Measurements from ENCODE around the gene NFIA.

The NFIA gene

DNA sequence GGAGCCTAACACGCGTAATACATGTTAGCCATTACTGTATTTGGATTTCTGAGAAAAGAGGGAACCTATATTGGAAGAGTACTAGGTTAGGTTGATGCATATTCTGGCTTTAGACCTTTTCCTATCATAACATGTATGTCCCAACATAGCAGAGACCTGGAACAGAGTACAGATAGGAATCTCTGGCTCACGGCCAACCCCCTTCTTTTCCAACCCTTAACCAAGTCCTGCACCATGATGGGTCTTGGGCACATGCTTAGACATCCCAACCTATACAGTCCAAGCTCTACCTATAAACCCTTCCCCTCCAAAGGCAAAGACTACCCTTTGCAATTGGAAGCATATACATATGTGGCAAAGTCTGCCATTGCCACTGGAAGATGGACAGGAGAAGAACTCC, 414.7 kb downstream of the NFIA start:
- DNase-seq (ENCODE audit: low read depth) = no peak
- TF ChIP-seq CTCF (IDR thresholded peaks at IDR 0.05; ENCODE audit: control insufficient read depth, insufficient read depth, low read depth, low read length, missing control alignments) = no peak
- H3K4me3 ChIP-seq (ENCODE audit: control insufficient read depth, low read depth, low read length) = no peak overlapping the region

DNA sequence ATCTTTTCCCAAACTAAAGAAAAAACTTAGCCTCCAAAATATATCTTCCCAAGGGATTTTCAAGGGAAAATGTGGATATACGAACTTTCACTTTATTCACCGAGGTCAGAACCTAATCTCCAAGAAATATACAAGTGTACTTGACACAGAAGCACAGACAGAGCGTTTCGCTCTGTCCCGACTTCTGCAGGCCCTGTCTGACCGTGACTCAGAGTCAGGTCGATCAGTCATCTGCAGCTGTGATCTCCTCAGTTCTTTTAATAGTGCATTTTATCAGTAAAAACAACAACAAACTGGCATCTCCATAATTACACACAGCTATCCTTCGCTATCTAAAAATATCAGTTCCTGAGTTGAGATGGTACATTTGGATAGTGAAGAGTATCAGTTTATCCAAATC, 416.0 kb downstream of the NFIA start:
- no peak overlapping the region for H3K4me3 ChIP-seq (ENCODE audit: control insufficient read depth, low read depth, low read length)
- no peak for TF ChIP-seq CTCF (IDR thresholded peaks at IDR 0.05; ENCODE audit: control insufficient read depth, insufficient read depth, low read depth, low read length, missing control alignments)
- DNase-seq (ENCODE audit: low read depth) = no peak

DNA sequence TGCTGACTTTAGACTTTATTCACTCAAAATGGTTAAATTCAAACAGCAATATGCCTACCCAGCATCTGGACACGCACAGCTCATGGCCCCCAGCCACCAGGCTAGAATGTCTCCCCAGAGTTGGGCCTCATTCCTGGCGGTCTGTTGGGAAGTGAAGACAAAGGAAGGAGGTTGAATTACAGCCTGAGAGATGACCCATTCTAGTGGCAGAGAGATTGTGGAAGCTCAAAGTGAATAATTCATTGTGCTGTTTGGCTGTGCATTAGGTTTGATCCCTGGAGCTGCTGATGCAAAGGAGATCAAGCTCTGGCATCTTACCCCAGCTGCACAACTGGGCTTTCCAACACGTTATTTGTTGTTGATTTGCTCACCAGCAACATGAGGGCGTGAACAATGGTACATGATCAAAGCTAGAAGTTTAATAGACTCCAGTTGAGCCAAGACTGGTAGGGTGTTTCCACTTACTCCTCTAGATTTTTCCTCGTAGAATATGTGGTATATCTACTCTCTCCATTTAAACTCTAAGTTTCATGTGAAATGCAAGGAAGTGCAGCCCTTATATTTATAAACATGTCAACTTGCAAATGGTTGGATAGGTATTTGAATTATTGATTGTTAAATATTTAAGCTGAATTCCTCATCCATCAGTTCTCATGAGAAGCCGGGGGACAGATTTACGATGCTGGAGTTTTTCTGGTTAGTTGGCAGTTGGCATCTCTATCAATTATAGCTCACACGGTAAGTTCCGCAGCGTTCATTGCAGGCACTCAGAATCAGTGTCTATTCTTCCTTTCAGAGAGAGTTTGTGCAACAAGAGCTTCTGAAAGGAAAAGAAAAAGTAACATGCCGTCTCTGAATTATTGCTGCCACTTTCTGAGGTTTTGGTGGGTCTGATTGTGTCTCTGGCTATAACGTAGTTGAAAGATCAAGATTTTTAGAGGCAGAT, 419.9 kb downstream of the NFIA start:
- no peak overlapping the region for H3K4me3 ChIP-seq (ENCODE audit: control insufficient read depth, low read depth, low read length)
- no peak for TF ChIP-seq CTCF (IDR thresholded peaks at IDR 0.05; ENCODE audit: control insufficient read depth, insufficient read depth, low read depth, low read length, missing control alignments)
- no peak for DNase-seq (ENCODE audit: low read depth)

DNA sequence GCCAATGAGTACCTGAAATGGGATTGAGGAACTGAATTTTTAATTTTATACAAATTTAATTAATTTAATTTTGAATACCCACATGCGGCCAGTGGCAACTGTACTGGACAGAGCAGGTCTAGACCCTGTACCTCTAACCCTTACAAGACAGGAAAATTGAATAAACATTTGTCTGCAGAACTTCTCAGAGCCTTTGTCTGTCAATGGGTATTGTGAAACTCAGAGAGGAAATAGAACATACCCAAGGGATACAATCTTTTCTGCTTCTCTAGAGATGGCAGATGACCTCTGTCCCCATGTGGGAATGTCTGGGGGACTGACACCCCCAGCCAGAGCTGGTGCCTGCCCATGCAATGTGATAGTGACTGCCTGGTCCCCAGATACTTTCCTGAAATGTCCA, 421.9 kb downstream of the NFIA start:
- no peak overlapping the region for H3K4me3 ChIP-seq (ENCODE audit: control insufficient read depth, low read depth, low read length)
- TF ChIP-seq CTCF (IDR thresholded peaks at IDR 0.05; ENCODE audit: control insufficient read depth, insufficient read depth, low read depth, low read length, missing control alignments) = no peak
- DNase-seq (ENCODE audit: low read depth) = no peak

DNA sequence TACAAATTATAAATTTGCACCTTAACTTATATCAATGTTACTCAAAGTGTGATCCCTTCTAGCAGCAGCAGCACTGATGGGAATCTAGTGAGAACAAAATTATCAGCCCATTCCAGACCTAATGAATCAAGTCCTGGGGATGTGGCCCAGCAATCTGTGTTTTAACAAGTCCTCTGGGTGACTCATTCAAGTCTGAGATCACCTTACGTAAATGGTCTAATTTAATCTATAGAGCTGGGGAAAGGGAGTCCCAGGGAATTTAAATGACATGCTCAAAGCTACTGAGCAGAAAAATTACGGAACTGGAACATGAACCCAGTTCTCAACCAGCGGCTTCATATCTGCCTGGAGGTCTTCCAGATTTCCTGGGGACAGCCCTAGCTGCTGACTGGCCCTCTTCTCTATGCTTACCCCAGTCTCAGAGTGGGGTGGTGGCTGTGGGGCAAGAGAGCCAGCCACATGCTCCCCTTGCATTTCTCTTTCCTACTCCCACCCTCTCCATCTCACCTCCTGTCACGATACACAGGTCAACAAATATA, 422.6 kb downstream of the NFIA start:
- no peak for DNase-seq (ENCODE audit: low read depth)
- no peak for TF ChIP-seq CTCF (IDR thresholded peaks at IDR 0.05; ENCODE audit: control insufficient read depth, insufficient read depth, low read depth, low read length, missing control alignments)
- no peak overlapping the region for H3K4me3 ChIP-seq (ENCODE audit: control insufficient read depth, low read depth, low read length)

DNA sequence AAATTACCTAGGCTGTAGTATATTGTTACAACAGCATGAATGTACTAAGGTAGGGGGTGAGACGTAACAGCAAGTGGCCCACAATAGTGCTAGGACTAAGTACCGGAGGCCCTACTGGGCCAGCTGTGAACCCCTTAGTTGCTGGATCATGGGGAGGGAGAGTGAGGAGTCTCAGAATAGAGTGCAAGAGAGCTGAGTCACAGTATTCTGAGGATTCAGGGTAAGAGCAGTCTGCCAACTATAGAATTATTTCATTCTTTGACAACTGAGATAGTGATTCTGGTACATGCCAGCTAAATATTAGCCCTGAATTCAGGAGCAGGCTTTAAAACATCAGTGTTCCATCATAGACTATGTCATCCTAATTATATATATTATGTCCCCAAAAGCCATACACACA, 423.9 kb downstream of the NFIA start:
- no peak for DNase-seq (ENCODE audit: low read depth)
- TF ChIP-seq CTCF (IDR thresholded peaks at IDR 0.05; ENCODE audit: control insufficient read depth, insufficient read depth, low read depth, low read length, missing control alignments) = no peak
- no peak overlapping the region for H3K4me3 ChIP-seq (ENCODE audit: control insufficient read depth, low read depth, low read length)
